ENCODE results near the gene C5orf22.
"Not testable (repeated sequence)": the region's sequence is repeated elsewhere in the genome, so short reads cannot be mapped to it uniquely, and the experiment has no call there.

Gene C5orf22

GRCh38 chr5:31554552-31554951, 22.5 kb downstream of the C5orf22 start:
- DNase-seq: no peak

GRCh38 chr5:31556461-31556860, 24.4 kb downstream of the C5orf22 start:
- DNase-seq: no peak

GRCh38 chr5:31559942-31560341, 27.8 kb downstream of the C5orf22 start:
- DNase-seq: no peak

DNA sequence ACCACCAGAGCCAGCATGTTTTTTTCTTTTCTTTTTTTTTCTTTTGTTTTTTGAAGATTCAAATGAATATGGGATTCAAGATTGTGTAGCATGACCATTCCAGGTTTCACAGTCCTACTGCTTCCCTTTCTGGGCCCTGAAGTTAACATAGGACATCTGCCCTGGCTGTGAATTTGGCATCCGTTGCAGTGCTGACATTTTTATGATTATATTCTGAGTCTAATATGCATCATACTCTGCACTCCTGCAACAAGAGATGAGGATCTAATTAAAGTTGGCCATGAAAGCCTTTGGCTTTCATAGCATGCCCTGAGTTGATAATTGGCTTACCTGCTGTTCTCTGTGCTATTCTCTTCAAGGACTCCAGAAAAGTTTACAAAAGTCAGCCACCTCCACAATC, 29.8 kb downstream of the C5orf22 start:
- DNase-seq: no peak

DNA sequence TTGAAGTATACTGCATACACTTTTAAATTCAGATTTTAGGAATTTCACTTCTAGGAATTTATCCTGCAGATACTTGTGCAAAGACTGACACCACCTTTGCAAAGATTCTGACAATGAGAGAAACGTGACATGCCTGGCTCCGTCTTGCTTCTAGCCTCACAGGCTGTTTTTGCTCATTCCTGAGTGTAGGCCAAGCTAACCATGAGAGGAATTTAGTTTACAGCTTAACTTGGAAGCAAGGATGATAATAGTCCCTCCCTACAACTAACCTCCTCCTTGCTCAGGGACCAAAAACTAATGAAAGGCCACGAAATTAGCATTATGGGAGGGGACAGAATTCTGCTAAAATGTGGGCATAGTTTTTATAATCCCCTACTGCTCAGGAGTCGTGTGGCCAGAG, 31.1 kb downstream of the C5orf22 start:
- peak in 1 of 2 donors; percentile 19 for DNase-seq

DNA sequence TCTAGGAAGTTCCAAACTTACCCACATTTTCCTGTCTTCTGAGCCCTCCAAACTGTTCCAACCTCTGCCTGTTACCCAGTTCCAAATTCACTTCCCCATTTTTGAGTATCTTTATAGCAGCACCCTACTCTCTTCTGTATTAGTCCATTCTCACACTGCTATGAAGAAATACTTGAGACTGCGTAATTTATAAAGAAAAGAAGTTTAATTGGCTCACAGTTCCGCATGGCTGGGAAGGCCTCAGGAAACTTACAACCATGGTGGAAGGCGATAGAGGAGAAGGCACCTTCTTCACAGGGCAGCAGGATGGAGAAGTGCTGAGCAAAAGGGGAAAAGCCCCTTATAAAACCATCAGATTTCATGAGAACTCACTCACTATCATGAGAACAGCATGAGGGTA, 34.3 kb downstream of the C5orf22 start:
- DNase-seq: peak; percentile 34 to 72

DNA sequence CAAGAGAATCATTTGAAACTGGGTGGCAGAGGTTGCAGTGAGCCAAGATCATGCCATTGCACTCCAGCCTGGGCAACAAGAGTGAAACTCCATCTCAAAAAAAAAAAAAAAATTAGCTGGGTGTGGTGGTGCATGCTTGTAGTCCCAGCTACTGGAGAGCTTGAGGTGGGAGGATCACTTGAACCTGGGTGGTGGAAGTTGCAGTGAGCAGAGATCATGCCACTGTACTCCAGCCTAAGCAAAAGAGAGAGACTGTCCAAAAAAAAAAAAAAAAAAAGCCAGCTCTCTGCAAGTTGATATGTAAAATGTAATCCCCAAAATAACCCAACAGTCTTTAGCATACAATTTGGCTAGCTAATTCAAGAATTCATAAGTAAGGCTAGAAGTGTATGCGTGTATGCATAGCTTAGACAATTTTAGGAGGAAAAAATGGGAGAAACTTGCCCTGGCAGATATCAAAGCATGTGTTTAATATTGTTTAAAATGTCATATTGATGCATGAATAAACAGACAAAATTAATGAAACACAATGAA, 36.3 kb downstream of the C5orf22 start:
- no peak for DNase-seq

DNA sequence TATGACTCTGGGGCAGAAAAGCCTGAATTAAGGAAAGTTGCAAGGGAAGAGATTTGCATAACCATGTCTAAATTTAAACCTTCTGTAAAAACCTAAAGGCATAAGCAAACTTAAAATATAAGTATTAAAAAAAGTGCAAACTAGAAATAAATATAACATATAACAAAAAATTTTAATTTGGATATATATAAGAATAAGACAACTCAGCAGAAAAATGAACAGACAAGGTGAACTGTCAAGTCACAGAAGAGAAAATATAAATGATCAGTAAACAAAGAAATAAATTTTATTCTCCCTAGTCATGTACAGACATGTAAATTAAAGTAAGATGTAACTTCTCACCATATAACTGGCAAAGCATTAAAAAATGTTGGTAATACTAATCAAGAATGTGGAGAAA, 37.0 kb downstream of the C5orf22 start:
- DNase-seq: no peak

DNA sequence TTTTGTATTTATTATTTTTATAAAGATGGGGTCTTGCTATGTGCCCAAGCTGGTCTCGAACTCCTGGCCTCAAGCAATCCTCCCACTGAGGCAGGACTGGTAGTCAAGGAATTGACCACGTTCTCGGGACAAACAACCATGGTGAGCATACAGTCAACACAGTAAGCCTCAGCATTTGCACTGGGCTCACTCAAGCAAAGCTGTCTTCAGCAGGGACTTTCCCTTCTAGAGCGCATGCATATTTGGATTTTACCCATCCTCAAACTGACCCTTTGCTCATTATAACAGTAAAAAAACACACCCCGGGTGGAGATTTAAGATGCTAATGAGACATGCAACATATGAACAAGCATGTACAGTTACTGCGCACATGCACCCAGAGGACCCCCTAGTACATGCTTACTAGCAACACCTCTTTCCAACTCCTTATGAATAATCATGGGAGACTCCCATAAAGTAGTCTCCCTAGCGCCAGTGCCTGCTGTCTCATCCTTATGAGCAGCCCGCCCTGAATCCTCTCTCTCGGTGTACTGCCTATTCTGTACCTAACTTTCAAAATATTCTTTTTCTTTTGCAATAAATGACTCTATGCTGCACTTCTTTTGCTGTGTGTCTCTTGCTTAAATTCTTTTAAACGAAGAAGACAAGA, 41.5 kb downstream of the C5orf22 start:
- no peak for DNase-seq

DNA sequence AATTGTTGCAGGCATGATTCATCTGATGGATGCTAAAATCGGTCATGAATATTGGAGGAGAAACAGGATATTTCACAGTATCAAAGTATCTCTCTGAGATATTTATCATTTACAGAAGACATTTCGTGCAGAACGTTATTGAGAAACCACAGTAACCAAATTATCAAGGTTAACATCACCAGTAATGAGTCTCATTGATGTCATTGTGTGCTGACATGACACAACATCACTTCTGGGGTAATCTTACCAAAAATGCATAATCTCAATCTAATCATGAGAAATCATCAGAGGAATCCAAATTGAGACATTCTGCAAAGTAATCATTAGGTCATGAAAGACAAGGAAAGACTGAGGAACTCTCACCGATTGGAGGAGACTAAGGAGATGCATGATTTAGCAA, 42.7 kb downstream of the C5orf22 start:
- DNase-seq: no peak

- peak in 1 of 2 donors; percentile 3 for DNase-seq
Observed at GRCh38 chr5:31577438-31577837, 45.3 kb downstream of the C5orf22 start.

- DNase-seq: no peak
Observed at GRCh38 chr5:31579558-31579957, 47.5 kb downstream of the C5orf22 start.

- peak; percentile 43 to 67 for DNase-seq
Observed at GRCh38 chr5:31581498-31582099, 49.5 kb downstream of the C5orf22 start.

DNA sequence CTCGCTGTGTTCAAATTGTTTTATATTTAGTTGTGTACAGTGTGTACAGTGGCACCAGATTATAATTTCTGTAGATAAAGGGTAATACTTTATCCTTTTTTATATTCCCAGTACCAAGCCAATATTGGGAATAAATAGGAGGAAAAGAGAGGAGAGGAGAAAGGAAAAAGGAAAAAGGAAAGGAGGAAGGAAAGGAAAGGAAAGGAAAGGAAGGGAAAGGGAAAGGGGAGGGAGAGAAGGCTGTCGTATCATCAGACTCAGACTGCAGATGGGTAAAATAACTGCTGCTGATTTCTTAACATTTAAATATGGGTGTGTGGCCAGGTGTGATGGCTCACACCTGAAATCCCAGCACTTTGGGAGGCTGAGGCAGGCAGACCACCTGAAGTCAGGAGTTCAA, 51.0 kb downstream of the C5orf22 start:
- no peak for DNase-seq

GRCh38 chr5:31585166-31585894, 53.2 kb downstream of the C5orf22 start:
- DNase-seq: peak; percentile 8 to 66

- peak in 1 of 2 donors; percentile 28 for DNase-seq
Observed at GRCh38 chr5:31585895-31586270, 53.8 kb downstream of the C5orf22 start.

GRCh38 chr5:31587546-31587945, 55.4 kb downstream of the C5orf22 start:
- no peak for DNase-seq

DNA sequence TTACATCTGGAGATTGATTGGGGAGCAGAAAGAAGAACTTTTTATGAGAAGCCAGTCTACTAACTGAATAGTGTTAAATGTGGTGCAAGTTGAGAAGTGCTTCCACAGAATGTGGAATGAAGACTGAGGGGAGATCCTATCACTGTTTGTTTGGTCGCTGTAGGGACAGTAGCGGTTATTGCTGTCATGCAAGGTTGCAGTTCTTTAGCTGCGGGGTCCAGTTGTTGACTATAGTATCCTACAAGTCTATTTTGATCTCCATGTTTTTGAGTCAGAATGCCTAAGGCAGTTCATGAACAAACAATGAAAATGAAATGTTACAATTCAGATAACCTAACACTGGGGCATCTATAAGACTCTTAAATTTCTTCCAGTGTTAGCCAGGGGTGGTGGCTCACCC, 61.6 kb downstream of the C5orf22 start:
- no peak for DNase-seq

GRCh38 chr5:31596354-31596753, 64.3 kb downstream of the C5orf22 start:
- no peak for DNase-seq

DNA sequence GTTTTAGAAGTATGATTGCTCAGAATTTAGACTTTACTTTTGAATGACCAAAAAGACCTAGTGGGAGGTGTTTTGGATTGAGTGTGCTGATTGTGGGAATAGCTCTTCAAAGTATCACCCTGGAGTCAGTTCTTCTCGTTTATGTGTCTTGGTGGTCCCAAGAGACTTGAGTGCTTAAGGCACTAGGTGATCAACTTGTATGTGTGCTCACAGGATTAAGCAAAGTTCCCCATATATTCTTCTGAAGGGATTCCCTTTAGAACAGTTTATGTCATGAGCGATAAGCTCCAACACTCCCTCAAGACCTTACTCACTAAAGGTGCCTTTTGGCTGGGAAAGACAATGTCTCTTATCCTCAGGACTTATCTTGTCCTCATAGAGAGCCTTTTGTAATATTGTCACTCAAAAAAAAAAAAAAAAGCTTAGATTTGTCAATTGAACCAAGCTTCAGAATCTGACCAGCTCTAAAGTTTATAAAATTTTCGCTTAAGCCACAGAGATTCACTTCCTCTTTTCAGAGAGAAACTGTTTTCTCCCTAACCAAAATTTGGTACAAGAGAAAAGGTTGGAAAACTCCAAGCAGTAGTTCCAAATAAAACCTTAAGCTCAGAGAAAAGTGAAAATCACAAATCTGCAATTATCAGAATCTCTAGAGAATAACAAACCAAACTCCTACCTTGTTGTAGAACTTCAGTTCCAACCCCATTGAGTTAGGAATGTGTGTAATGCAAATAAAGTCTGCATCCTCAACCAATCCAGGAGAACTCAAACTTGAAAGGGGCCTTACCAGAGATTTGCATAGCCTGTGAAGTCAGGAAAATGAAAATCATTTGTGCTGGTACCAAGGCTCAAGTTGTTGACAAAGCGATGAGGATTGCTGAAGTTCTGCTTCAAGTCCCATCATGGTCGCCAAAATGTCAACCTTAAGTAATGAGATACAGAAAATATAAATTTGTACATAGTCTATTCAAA, 66.8 kb downstream of the C5orf22 start:
- DNase-seq: peak; percentile 3 to 20

GRCh38 chr5:31602305-31602704, 70.2 kb downstream of the C5orf22 start:
- DNase-seq: not testable (repeated sequence)

DNA sequence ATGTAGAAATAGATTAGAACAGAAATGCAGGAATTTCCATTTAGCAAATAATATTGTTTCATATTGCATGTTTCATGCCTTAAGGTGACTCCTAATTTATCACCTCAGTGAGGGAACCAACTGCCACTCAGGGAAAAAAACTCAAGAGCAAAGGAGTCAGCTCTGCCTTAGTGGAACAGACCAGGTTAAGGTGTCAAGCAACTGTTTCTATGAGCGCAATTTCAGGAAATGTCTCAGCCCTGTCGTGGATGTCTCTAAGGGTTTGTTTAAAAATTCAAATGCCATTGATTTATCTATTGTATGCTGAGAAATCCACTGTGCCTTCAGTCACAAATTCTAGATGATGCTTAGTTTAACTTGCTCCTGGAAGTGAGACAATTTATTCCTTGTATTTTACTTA, 72.1 kb downstream of the C5orf22 start:
- no peak for DNase-seq

GRCh38 chr5:31604644-31605043, 72.5 kb downstream of the C5orf22 start:
- DNase-seq: no peak

All from inflammatory macrophage (primary cell).